Endothelial cell (in vitro differentiated cells): ENCODE results near the gene RABGAP1. TPM values are rescaled to one million over a fixed set of nuclear protein-coding genes. Genes with fewer than 3 reads are reported as not detected.

Source experiments
- DNase-seq: peaks from one replicate; pipeline ENCODE4 v3.0.0; 2021; ENCODE audit warnings: low spot score
- H3K27ac Mint-ChIP-seq: one replicate; pipeline ENCODE4 v1.8.0; 2021; ENCODE audit warnings: mixed read lengths, inconsistent platforms; ENCODE audit not compliant: unreplicated experiment
- H3K27me3 Mint-ChIP-seq: one replicate; pipeline ENCODE4 v1.8.0; 2021; ENCODE audit warnings: mild to moderate bottlenecking, moderate library complexity, mixed read lengths, inconsistent platforms; ENCODE audit not compliant: unreplicated experiment
- H3K36me3 Mint-ChIP-seq: one replicate; pipeline ENCODE4 v1.8.0; 2021; ENCODE audit warnings: mild to moderate bottlenecking, low read depth, mixed read lengths, inconsistent platforms; ENCODE audit not compliant: unreplicated experiment
- H3K4me1 Mint-ChIP-seq: one replicate; pipeline ENCODE4 v1.8.0; 2021; ENCODE audit warnings: mild to moderate bottlenecking, mixed read lengths, inconsistent platforms; ENCODE audit not compliant: unreplicated experiment
- H3K4me3 Mint-ChIP-seq: one replicate; pipeline ENCODE4 v1.8.0; 2021; ENCODE audit warnings: mild to moderate bottlenecking, mixed read lengths, inconsistent platforms; ENCODE audit not compliant: unreplicated experiment
- H3K9me3 Mint-ChIP-seq: one replicate; pipeline ENCODE4 v1.8.0; 2021; ENCODE audit warnings: mixed read lengths, inconsistent platforms; ENCODE audit not compliant: unreplicated experiment
- total RNA-seq: library from RNA; stranded (reverse); fragmentation: NEBNext Ultra II Directional; extraction: Animal tissue kit (Norgen Biotek cat#: 25700); gene quantifications from one replicate; pipeline ENCODE4 v1.2.1, GENCODE V29; 2021; ENCODE audit not compliant: unreplicated experiment
- TF ChIP-seq, protein P1 (sequence below): fragments of 200-600 bp; sonication (generic); IDR thresholded peaks from one replicate; pipeline ENCODE4 v1.5.0; 2021; ENCODE audit warnings: antibody characterized with exemption; ENCODE audit not compliant: unreplicated experiment

Gene RABGAP1
- total RNA-seq, 1 donor from 2014 or later, result 58.2 TPM

DNA sequence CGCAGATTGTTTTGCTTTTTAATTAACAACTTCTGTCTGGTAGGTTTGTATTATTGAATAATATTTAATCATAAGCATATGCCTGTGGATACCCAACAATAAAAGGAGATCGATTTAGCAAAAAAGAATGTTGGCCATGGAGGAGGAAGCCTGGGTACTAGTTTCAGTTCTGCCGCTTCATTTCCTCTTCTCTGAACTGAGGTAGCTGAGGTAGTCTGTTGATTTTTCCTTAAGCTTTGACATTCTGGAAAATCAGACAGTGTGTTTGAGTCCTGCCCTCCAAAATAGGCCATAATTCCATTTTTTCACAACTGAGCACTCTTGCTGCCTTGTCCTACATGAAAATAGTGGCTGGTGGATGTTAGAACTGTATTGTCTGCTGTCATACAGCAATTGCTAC lies 86.7 kb downstream of the RABGAP1 start:
- no peak overlapping the region for H3K4me3 Mint-ChIP-seq
- H3K4me1 Mint-ChIP-seq, result peaks cover 19% of the 10 kb centered on the region
- no peaks in the 10 kb centered on the region for H3K27me3 Mint-ChIP-seq
- TF ChIP-seq, protein P1, sequence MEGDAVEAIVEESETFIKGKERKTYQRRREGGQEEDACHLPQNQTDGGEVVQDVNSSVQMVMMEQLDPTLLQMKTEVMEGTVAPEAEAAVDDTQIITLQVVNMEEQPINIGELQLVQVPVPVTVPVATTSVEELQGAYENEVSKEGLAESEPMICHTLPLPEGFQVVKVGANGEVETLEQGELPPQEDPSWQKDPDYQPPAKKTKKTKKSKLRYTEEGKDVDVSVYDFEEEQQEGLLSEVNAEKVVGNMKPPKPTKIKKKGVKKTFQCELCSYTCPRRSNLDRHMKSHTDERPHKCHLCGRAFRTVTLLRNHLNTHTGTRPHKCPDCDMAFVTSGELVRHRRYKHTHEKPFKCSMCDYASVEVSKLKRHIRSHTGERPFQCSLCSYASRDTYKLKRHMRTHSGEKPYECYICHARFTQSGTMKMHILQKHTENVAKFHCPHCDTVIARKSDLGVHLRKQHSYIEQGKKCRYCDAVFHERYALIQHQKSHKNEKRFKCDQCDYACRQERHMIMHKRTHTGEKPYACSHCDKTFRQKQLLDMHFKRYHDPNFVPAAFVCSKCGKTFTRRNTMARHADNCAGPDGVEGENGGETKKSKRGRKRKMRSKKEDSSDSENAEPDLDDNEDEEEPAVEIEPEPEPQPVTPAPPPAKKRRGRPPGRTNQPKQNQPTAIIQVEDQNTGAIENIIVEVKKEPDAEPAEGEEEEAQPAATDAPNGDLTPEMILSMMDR, result no peak
- peak overlapping the region; percentile 50 for H3K27ac Mint-ChIP-seq
- H3K36me3 Mint-ChIP-seq, result peaks cover 12% of the 10 kb centered on the region
- H3K9me3 Mint-ChIP-seq, result no peaks in the 10 kb centered on the region
- no peak for DNase-seq

DNA sequence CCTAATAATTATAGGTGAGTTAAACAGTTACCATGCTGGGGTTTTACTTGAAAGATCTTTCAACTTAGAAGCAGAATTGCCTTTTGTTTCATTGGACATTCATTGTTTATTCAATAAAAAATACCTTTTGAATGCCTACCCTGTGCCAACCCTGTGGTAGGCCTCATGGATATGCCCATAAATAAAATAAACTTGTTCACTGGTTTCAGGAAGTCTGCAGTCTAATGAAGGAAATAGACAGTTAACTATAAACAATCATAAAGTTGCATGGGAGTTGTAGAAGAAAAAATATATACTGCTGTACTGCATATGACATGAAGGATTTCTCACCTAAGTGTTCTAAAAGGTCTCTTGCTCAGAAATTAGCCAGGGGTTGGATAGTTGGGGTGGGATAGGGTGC lies 87.3 kb downstream of the RABGAP1 start:
- Mint-ChIP-seq H3K27me3 (peaks cover under 1% of the 10 kb centered on the region), H3K9me3 (no peaks in the 10 kb centered on the region), H3K27ac (no peak overlapping the region), H3K4me1 (peaks cover 26% of the 10 kb centered on the region), H3K4me3 (no peak overlapping the region), H3K36me3 (peaks cover 7% of the 10 kb centered on the region)
- DNase-seq, result no peak
- TF ChIP-seq, protein P1, result no peak

DNA sequence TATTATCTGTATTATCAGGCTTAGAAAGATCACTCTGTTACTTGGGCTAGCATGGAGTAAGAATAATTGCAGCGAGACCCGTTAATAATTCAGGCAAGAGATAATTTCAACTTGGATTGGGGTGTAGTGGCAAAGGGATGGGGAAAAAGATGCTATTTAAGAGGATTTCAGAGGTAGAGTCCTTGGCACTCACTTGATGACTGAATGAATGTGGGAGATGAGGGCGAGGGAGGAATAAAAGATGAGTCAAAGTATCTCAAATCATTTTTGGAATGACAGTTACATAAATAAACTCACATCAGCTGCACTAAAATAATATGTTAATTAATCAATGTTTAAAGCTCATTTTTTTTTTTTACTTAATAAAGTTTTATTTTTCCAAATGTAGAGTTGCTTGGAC lies 88.2 kb downstream of the RABGAP1 start:
- Mint-ChIP-seq H3K36me3 (peaks cover 9% of the 10 kb centered on the region), H3K4me1 (peaks cover 34% of the 10 kb centered on the region), H3K27me3 (peaks cover 5% of the 10 kb centered on the region), H3K4me3 (no peak overlapping the region), H3K27ac (no peak overlapping the region), H3K9me3 (no peaks in the 10 kb centered on the region)
- DNase-seq, result no peak
- TF ChIP-seq, protein P1, result no peak

DNA sequence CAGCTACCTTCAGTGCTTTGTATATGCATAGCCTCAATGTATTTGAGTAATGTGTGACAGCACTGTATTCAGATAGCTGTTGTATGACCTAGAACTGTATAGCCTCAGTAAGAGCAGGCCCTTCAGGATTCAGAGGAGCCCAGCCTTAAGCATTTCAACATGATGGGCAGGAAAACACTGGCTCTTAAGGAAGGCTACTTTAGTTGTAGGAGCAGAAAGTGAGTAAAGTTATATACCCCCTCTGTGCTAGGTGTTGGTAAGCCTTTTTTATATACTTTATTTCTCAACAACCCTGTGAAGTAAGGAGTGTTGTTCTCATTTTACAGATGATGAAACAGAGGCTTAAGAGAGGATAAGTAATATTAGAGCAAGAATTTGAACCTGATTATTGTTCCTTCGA lies 91.1 kb downstream of the RABGAP1 start:
- Mint-ChIP-seq H3K27ac (peak overlapping the region; percentile 84), H3K4me3 (no peak overlapping the region), H3K27me3 (peaks cover 9% of the 10 kb centered on the region), H3K36me3 (peaks cover 9% of the 10 kb centered on the region), H3K4me1 (peaks cover 59% of the 10 kb centered on the region), H3K9me3 (no peaks in the 10 kb centered on the region)
- no peak for DNase-seq
- TF ChIP-seq, protein P1, result no peak

DNA sequence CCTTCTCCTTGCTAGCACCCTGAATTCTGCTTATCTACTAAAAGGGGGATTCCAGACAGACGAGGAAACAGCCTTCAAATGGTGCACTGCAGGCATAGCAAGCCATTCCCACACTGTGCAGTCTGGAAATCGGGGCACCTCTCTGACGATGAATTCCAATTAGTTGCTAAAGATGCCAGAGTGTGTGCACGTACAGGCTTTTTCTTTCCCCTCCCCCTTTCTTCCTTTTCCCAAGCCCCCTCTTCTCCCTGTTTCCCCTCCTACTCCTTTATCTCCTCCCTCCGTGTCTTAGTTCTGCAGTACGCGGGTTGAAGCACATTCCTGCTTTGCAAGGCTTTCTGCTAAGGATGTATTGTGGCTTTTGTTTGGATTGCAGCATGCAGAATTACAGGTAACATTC lies 92.5 kb downstream of the RABGAP1 start, which contains the start of gene GPR21:
Gene GPR21, plus strand, starts transcription at position 316 of the 400 bp plus-strand sequence. CDS start 900 bp downstream, outside the sequence.
- Mint-ChIP-seq H3K36me3 (peaks cover 9% of the 10 kb centered on the region), H3K27me3 (peaks cover 9% of the 10 kb centered on the region), H3K9me3 (no peaks in the 10 kb centered on the region), H3K4me1 (peaks cover 62% of the 10 kb centered on the region), H3K4me3 (peak within 1 kb of the TSS; percentile 92), H3K27ac (peak within 1 kb of the TSS; percentile 94)
- TF ChIP-seq, protein P1, result no peak
- peak; percentile 14 for DNase-seq
